Left lung (tissue), 10 donors: ENCODE results near the gene CRYGD. TPM values are rescaled to one million over a fixed set of nuclear protein-coding genes. Genes with fewer than 3 reads are reported as not detected.
"Not testable (repeated sequence)": the region's sequence is repeated elsewhere in the genome, so short reads cannot be mapped to it uniquely, and the experiment has no call there.

ENCODE experiments used
- ATAC-seq: fragments of 200-7000 bp; cut with Tn5 transposase; one replicate; pipeline ENCODE4 v1.9.1; 2020; ENCODE audit warnings: moderate library complexity
- DNase-seq, 4 donors: peaks; one replicate each; pipeline ENCODE4 v3.0.0-alpha.2; 2013 to 2020
- H3K27ac ChIP-seq, 2 donors: fragments of 200-600 bp; sonication (generic) in 1 of 2; one replicate each; pipeline versions ENCODE4 v1.5.0 to v1.8.0; 2020 to 2021
- H3K27me3 ChIP-seq, 2 donors: fragments of 200-600 bp; sonication (generic) in 1 of 2; one replicate each; pipeline versions ENCODE4 v1.5.0 to v1.8.0; 2020 to 2021
- H3K36me3 ChIP-seq, 2 donors: fragments of 200-600 bp; sonication (generic) in 1 of 2; one replicate each; pipeline versions ENCODE4 v1.5.0 to v1.8.0; 2020 to 2021
- H3K4me1 ChIP-seq, 2 donors: fragments of 200-600 bp; one replicate each; pipeline ENCODE4 v1.8.0; 2021
- H3K4me3 ChIP-seq, 2 donors: fragments of 200-600 bp; sonication (generic) in 1 of 2; one replicate each; pipeline versions ENCODE4 v1.5.0 to v1.8.0; 2020 to 2021; ENCODE audit warnings: mild to moderate bottlenecking in 1 of 2
- H3K9me3 ChIP-seq, 2 donors: fragments of 200-600 bp; sonication (generic) in 1 of 2; one replicate each; pipeline versions ENCODE4 v1.5.0 to v1.8.0; 2020 to 2021
- CTCF ChIP-seq, 2 donors: fragments of 200-600 bp; sonication (generic) in 1 of 2; IDR thresholded peaks; one replicate each; pipeline versions ENCODE4 v1.5.0 to v1.8.0; 2021; ENCODE audit warnings: antibody characterized with exemption in 2 of 2
- intact Hi-C, 2 donors: fragments of 100-400 bp; cut with DNase I; formaldehyde crosslinking; loops; one replicate each; pipeline versions ENCODE4 v1.11.2 to v1.14.2; 2022
- polyA plus RNA-seq, 6 donors: library from polyadenylated mRNA; unstranded; fragments of 120-200 nt; gene quantifications; one replicate each; pipeline ENCODE4 v1.2.1, GENCODE V29; 2013; ENCODE audit not compliant: insufficient read length in 6 of 6
- total RNA-seq, 2 donors: library from RNA; stranded (reverse); fragmentation: NEBNext Ultra II Directional; extraction: Animal tissue kit (Norgen Biotek cat#: 25700); gene quantifications; one replicate each; pipeline ENCODE4 v1.2.1, GENCODE V29; 2021
- donor health status: DM: no; HTN: yes; CAD: no.
- donor health status: DM: no; HTN: no; CAD: no.

The CRYGD gene
- total and polyA plus RNA-seq, 8 donors: 0.24 TPM; not detected in 7

DNA sequence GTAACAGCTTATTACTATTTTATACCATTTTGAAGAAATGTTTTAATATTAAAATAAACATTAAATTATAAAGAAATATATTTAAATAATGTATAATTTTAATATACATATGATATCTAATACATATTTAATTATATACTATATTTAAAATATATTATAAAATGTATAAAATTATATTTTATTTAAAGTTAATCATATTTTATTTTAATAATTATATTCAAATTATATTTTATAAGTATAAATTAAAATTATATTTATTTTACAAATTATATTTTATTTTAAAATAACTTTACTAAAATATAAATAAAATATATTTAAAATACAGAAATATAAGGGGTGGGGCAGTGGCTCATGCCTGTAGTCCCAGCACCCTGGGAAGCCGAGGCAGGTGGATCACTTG, 2.1 kb downstream of the CRYGD start:
- no peak overlapping the region for H3K4me3 ChIP-seq
- DNase-seq: no peak
- peaks cover 16 to 32% of the 10 kb centered on the region in 2 donors for H3K27me3 ChIP-seq
- ATAC-seq: no peak
- no peak for TF ChIP-seq CTCF (IDR thresholded peaks at IDR 0.05)
- H3K27ac ChIP-seq: no peak overlapping the region
- H3K9me3 ChIP-seq: no peaks in the 10 kb centered on the region
- no peaks in the 10 kb centered on the region for H3K36me3 ChIP-seq
- H3K4me1 ChIP-seq: peaks cover 0 to 11% of the 10 kb centered on the region in 2 donors
- intact Hi-C loops: no loop called here

GRCh38 chr2:208118918-208119317, 5.4 kb downstream of the CRYGD start:
- H3K27ac ChIP-seq: no peak overlapping the region
- no peaks in the 10 kb centered on the region for H3K36me3 ChIP-seq
- no peak for ATAC-seq
- intact Hi-C loops: no loop called here
- H3K9me3 ChIP-seq: no peaks in the 10 kb centered on the region
- DNase-seq: no peak
- no peak overlapping the region for H3K4me3 ChIP-seq
- TF ChIP-seq CTCF (IDR thresholded peaks at IDR 0.05): no peak
- peaks cover 0 to 2% of the 10 kb centered on the region in 2 donors for H3K4me1 ChIP-seq
- peaks cover 8 to 12% of the 10 kb centered on the region in 2 donors for H3K27me3 ChIP-seq

- intact Hi-C loops, H3K9me3 ChIP-seq, H3K4me1 ChIP-seq, DNase-seq, H3K4me3 ChIP-seq, ATAC-seq, H3K36me3 ChIP-seq, H3K27ac ChIP-seq: not testable (repeated sequence)
- H3K27me3 ChIP-seq: peaks cover 8 to 10% of the 10 kb centered on the region in 2 donors
Measured at GRCh38 chr2:208117390-208117789, 6.9 kb downstream of the CRYGD start.

DNA sequence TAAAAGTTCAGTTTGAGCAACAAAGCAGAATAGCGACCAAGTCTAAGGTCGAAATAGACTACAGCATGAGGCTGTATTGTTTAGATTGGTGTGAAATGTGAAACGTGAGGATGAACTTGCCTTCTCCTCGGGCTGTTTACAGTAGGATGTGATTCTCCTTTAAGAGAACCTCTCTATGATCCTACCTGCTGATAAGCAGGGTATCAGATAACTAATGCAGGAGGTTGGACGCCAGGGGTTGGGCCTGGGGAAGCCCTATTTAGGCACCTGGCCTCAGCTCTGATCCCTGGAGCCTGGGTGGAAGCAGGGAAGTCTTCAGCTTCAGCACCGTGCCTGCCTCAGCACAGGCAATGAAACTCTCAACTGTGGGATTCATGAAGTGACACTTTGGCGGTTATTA, 11.4 kb downstream of the CRYGD start:
- H3K4me1 ChIP-seq: no peaks in the 10 kb centered on the region
- ATAC-seq (no peak), DNase-seq (no peak)
- H3K9me3 ChIP-seq: no peaks in the 10 kb centered on the region
- H3K36me3 ChIP-seq: no peaks in the 10 kb centered on the region
- no peak overlapping the region for H3K4me3 ChIP-seq
- H3K27me3 ChIP-seq: peaks cover 13 to 15% of the 10 kb centered on the region in 2 donors
- H3K27ac ChIP-seq: no peak overlapping the region
- no peak for TF ChIP-seq CTCF (IDR thresholded peaks at IDR 0.05)
- intact Hi-C loops: no loop called here

DNA sequence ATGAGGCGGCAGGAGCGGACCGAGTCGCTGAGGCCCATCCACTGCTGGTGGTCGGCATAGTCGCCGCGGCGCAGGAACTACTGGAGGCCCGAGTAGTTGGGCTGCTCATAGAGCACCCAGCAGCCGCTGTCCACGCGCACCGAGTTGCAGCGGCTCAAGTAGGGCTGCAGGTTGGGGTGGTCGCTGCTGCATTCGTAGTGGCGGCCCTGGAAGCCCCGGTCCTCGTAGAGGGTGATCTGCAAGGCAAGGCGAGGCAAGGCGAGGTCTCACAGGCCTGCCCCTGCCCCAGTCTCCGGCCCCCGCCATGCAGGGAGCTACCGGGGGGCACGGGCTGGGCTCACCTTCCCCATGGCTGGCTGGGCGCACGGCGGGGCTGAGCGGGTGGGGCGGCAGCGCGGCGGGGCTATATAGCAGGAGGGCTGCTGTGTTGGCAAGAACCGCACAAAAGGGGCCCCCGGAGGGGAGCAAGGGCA, 12.0 kb downstream of the CRYGD start:
- H3K9me3 ChIP-seq, H3K4me3 ChIP-seq, H3K36me3 ChIP-seq, H3K4me1 ChIP-seq, DNase-seq, intact Hi-C loops, ATAC-seq, H3K27ac ChIP-seq: not testable (repeated sequence)
- H3K27me3 ChIP-seq: peaks cover 13 to 15% of the 10 kb centered on the region in 2 donors

DNA sequence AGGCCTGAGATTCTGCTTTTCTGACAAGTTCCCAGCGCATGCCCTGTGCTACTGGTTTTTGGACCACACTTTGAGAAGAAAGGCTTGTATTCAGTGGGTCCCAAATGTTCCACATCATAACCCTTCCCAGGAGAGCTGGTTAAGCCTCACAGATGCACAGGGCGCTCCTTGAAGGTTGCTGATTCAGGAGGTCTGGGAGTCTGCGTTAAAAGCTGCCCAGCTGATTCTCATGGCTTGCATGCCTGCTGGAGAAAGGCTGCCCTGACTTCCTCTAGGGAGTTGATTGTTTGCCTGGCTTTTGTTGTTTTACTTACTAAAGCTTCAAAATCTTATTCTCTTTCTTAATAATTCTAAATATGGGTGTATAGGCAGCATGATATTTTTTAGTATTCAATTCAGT, 20.7 kb downstream of the CRYGD start:
- Histone ChIP-seq H3K4me1 (no peaks in the 10 kb centered on the region), H3K36me3 (no peaks in the 10 kb centered on the region), H3K27me3 (no peaks in the 10 kb centered on the region), H3K9me3 (no peaks in the 10 kb centered on the region), H3K27ac (no peak overlapping the region), H3K4me3 (no peak overlapping the region)
- intact Hi-C loops: no loop called here
- ATAC-seq: no peak
- TF ChIP-seq CTCF (IDR thresholded peaks at IDR 0.05): no peak
- DNase-seq: no peak
